Mammary epithelial cell (primary cell): Measurements from ENCODE around the gene OSBPL7.

Source experiments
- CTCF ChIP-seq, 2 donors: IDR thresholded peaks in 1 of 2; conservative IDR thresholded peaks in 1 of 2; 2 replicates each; pipeline ENCODE4 v1.5.1; 2011 to 2012; ENCODE audit warnings: inconsistent platforms in 2 of 2, low read length in 2 of 2, mild to moderate bottlenecking in 2 of 2, control low read depth in 1 of 2, low read depth in 1 of 2; ENCODE audit not compliant: insufficient read depth in 1 of 2; ENCODE audit errors: extremely low read depth in 1 of 2
- EZH2 ChIP-seq: IDR thresholded peaks from 2 replicates; pipeline ENCODE4 v1.6.1; 2012; ENCODE audit warnings: low read length, inconsistent platforms, borderline replicate concordance

- TF ChIP-seq CTCF (conservative IDR thresholded peaks at IDR 0.05 in 1 of 2, IDR thresholded peaks at IDR 0.05 in 1 of 2; ENCODE audit: extremely low read depth in 1 of 2, insufficient read depth in 1 of 2, low read depth in 1 of 2, low read length in 2 of 2) (no peak), EZH2 (no peak)
Observed at GRCh38 chr17:47792979-47793378, 28.6 kb downstream of the OSBPL7 start.
